GM12873 (cell line): ENCODE measurements around the gene AKAP1.

ENCODE experiments used
- CTCF ChIP-seq: IDR thresholded peaks from 2 replicates; pipeline ENCODE4 v1.5.1; 2012; ENCODE audit warnings: low read depth, mild to moderate bottlenecking, moderate library complexity, low read length, control low read depth; ENCODE audit not compliant: insufficient read depth; ENCODE audit errors: missing control alignments

Gene AKAP1

GRCh38 chr17:57106836-57107497 lies 21.9 kb downstream of the AKAP1 start:
- no peak for TF ChIP-seq CTCF

- TF ChIP-seq CTCF, result no peak
Observed at GRCh38 chr17:57107498-57108101, 22.6 kb downstream of the AKAP1 start.

- TF ChIP-seq CTCF, result no peak
Observed at GRCh38 chr17:57108671-57109392, 23.8 kb downstream of the AKAP1 start.

GRCh38 chr17:57109393-57110151 lies 24.5 kb downstream of the AKAP1 start:
- peak; percentile 8 for TF ChIP-seq CTCF

GRCh38 chr17:57110152-57110542 lies 25.1 kb downstream of the AKAP1 start:
- TF ChIP-seq CTCF, result no peak

- no peak for TF ChIP-seq CTCF
Observed at GRCh38 chr17:57110579-57111325, 25.7 kb downstream of the AKAP1 start.
